SU-DHL-6 (cell line): Measurements from ENCODE around the gene TECTA.

ENCODE experiments used
- CTCF ChIP-seq: fragments of 200-600 bp; sonication (generic); IDR thresholded peaks from one replicate; pipeline ENCODE4 v1.5.1; 2017; ENCODE audit warnings: antibody characterized with exemption, mild to moderate bottlenecking, low read length, moderate library complexity; ENCODE audit not compliant: insufficient read depth, poor library complexity, severe bottlenecking
- EZH2phosphoT487 ChIP-seq: fragments of 200-600 bp; sonication (generic), shearing (Covaris generic); conservative IDR thresholded peaks from 2 replicates; pipeline ENCODE4 v1.6.1; 2018; ENCODE audit warnings: mild to moderate bottlenecking, antibody characterized with exemption, low read length, moderate library complexity, mixed read lengths

DNA sequence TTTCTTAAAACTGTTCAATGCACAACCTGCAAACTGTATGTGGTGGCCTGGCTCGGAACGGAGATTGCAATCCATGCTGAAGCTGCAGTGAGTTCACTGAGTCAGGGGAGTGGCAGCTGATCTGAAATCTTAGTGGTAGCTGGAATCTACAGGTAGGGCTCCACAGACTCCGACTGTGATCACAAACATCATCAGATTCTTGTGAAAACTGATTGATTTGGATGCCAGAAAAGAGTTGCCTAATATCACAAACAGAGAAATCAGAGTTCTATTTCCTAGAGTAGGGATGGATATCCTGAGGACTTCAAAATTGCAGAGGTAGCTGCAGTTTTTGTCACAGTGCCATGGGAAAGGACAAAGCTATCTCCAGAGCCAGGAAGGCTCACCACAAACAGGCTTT, 134.0 kb downstream of the TECTA start:
- TF ChIP-seq CTCF (no peak), EZH2phosphoT487 (no peak)
